G401 (cell line): ENCODE measurements around the gene MTHFD2L. TPM values are rescaled to one million over a fixed set of nuclear protein-coding genes. Genes with fewer than 3 reads are reported as not detected.

ENCODE experiments used
- total RNA-seq: library from RNA; depleted of rRNA; stranded (reverse); fragments of >200 nt; shearing (Covaris generic); gene quantifications from 2 replicates; pipeline ENCODE4 v1.2.3, GENCODE V29; 2014; rRNA removed

The MTHFD2L gene
- total RNA-seq, 1 experiment from 2014 or later: 19.4 TPM

Other genes with a start within 250 kb of the MTHFD2L start
- gene PF4, start 176.1 kb upstream of the MTHFD2L start, total RNA-seq: not detected in 2 replicates
- not detected in 2 replicates for gene PPBP, start 169.9 kb upstream of the MTHFD2L start, total RNA-seq
- gene CXCL5, start 159.4 kb upstream of the MTHFD2L start, total RNA-seq: not detected in 2 replicates
- not detected in 2 replicates for gene CXCL3, start 119.4 kb upstream of the MTHFD2L start, total RNA-seq
- gene CXCL2, start 58.9 kb upstream of the MTHFD2L start, total RNA-seq: not detected in 2 replicates
- not detected in 2 replicates for gene EPGN, start 150.4 kb downstream of the MTHFD2L start, total RNA-seq
- not detected in 2 replicates for gene EREG, start 207.0 kb downstream of the MTHFD2L start, total RNA-seq